GM19025 (cell line): ENCODE data around the gene WHRN.

Experiments used
- ATAC-seq: cut with Tn5 transposase; IDR thresholded peaks from one replicate; pipeline ENCODE4 v1.9.1; 2021; ENCODE audit warnings: mild to moderate bottlenecking, low read depth, moderate library complexity; ENCODE audit not compliant: unreplicated experiment

The WHRN gene

GRCh38 chr9:114474425-114474824 is 30.8 kb downstream of the WHRN start:
- no peak for ATAC-seq

- no peak for ATAC-seq
These were observed 31.8 kb downstream of the WHRN start for GRCh38 chr9:114473447-114473801.

GRCh38 chr9:114472765-114473446 is 32.4 kb downstream of the WHRN start:
- ATAC-seq, result no peak

DNA sequence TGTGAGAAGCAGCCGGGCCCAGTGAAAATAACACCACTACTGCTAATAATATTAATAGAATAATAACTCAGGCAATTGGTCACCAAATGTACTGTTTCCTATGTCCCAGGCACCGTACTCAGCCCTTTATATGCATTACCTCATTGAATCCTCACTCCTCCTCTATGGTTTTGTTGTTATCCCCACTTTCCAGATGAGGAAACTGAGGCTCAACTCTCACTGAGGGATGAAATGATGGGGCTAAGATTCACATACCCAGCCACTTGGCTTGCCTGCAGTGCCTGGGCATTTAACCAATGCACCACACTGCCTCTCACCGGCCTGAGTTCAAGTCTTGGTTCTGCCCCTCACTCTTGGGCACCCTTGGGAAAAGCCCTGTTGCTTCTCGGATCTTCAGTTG is 34.1 kb downstream of the WHRN start:
- ATAC-seq, result no peak

DNA sequence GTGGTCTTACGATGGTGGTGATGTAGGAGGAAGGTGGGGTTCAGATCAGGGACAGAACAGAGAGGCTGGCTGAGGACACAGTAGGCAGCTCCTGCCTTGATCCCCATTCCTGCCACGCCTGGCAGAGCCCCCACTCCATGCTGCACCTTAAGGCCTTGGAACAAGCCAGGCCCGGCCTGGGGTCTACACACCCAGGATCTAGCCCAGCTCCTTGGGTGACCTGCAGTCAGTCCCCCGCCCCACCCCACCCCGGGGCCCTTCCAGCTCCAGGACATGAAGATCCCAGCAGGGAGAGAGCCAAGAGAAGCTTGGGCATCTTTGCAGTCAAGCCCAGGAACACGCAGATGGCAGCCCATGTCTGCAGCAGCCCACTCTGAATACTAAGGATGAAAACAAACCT is 34.7 kb downstream of the WHRN start:
- no peak for ATAC-seq

GRCh38 chr9:114470121-114470520 is 35.2 kb downstream of the WHRN start:
- ATAC-seq, result no peak

- ATAC-seq, result no peak
These were observed 36.0 kb downstream of the WHRN start for GRCh38 chr9:114469091-114469853.

GRCh38 chr9:114467910-114468309 is 37.4 kb downstream of the WHRN start:
- no peak for ATAC-seq

DNA sequence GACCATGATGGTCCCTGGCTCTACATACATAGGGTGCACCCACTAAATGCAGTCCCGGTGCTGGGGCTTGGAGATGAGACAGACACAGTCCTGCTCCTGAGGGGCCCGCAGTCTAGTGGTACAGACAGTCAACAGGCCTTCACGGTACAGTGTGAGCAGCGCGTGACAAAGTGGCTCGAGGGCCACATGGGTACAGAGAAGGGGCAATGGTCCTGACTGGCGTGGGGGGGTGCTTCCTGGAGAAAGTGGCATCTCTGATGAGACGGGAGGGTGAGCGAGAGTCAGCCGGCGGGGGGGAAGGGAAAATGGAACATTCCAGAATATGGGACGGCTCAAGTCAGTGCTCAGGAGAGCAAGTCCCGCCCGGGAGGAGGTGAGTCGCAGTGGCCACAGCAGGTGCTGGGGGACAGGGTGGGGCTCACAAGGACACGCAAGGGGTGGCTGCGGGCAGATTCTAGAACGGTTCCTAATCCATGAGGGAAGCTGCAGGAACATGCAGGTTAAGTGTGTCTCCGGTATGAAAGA is 38.0 kb downstream of the WHRN start:
- ATAC-seq, result no peak

DNA sequence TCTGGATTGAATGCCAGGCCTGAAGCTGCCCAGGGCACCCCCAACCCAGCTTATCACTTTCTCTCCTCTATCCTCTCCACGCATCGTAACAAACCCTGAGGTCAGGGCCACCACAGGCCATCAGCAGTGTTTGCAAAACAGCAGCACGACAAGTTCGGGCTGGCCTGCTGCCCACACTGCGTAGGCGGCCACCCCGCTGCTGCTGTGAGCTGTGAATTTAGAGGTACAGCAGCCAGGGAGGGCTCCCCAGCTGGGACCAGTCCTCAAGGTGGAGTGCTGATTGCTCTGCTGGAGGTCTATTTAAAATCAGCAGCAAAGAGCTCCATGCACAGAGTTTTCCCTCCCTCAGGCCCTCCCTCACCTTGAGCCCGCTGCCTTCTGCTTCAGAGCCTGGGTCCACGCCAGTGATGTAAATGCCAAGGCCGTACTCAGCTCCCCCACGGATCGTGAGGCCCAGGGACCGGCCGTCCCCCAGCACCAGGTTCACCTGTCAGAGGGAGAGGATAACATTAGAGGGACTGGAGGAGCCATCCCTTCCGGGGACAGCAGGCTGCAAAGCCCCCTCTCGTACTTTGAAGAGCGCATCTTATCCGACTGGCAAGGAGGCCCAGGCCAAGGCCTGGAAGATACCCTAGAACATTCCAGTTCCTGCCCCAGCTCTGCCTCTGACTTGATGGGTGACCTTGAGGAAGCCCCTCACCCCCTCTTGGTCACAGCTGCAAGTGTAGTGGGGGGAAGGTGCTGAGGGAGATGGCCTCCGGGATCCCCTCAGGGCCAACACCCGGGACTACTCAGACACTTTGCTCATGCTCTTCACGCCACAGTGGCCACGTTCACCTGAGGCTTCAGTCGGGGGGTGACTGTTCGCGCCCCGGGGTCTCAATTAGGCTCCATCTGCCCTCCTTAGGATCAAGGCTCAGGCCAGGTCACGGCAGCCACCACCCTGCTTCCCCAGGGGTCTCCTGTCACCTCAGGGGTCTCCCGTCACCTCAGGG is 39.1 kb downstream of the WHRN start:
- ATAC-seq, result no peak

DNA sequence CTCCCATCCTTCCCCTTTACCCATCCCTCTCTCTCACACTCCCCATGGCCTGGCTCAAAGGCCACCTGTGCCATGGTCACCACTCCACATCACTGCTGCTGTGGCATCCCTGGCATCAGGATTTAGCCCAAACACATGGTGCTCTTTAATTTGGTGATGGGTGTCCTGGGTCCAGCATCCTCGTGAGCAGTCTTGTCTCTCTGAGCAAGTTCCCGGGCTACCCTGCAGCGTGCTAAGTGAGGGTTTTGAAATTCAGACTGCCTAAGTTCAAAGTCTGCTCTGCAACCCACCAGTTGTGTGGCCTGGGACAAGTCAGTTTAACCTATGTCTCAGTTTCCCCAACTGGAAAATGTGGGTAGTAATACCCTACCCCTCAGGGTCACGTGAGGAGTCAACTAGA is 39.9 kb downstream of the WHRN start:
- ATAC-seq, result no peak

- no peak for ATAC-seq
These were observed 40.8 kb downstream of the WHRN start for GRCh38 chr9:114464281-114465051.

DNA sequence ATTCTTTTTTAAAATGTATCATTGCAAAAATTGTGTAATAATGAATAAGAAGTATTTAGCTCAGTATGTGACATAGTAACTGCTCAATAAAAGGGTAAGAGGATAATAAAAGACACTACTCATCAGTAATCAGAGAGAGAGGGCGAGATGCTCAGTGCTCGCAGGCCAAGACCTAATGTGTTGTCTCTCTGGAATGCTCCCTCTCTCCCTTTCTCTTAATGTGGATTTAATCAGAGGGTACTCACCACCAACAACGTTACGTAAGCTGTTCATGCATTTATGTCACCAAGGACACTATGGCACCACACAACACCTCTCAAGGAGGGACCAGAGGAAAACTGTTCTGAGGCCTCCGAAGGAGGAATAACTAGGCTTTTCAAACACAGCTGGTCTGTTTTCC is 42.5 kb downstream of the WHRN start:
- no peak for ATAC-seq

DNA sequence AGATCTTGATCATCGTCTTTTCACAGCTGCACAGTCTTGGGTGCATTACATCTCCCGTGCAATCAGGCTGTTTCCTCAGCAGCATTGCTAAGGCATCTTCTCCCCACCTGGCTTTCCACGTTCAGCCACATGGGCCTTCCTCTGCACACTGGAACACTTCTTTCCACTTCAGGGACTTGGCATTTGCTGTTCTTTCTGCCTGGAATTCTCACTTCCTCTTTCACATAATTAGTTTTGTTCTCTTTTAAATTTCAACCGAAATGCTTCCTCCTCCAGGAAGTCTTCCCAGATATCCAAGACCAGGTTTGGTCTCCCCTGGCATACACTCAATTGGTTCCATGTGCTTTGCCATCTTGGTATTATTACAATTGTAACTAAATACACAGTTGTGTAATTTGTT is 43.8 kb downstream of the WHRN start:
- ATAC-seq, result no peak

- ATAC-seq, result no peak
These were observed 44.6 kb downstream of the WHRN start for GRCh38 chr9:114460513-114461199.

DNA sequence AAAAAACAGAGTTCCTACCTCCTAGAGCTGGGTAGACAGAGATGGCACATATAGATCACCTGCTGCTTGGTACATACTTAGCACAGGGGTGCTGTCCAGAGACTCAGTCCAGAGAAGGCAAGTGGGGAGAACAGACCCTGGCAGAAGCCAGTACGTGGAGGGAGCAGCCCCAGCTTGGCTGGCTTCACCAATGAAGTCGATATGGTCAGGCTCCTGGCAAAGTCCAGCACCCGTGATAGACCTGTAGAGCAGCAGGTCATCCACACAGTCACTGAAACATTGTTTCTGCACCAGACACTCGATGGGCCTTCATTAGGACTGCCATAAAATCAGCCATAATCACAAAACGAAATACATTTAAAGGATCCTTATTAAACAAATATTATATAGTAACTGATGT is 45.8 kb downstream of the WHRN start:
- ATAC-seq, result no peak

DNA sequence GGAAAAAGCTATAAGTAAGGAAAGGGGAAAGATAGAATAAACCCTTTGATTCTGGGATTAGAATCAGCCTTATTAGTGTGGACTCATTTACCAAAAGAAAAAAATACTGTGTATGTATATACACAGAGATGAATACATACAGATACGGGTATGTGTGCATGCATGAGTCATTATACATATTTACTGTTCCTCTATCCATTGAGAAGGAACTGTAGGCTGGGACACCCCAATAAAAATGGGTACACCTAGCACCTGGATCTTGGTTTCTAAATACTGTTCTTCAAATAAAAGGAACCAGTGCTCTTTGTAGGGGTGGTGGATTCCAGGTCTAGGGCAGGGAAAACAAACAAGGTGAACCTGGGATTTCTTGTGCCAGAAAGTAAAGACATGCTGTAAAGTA is 48.3 kb downstream of the WHRN start:
- ATAC-seq, result no peak

GRCh38 chr9:114454652-114455051 is 50.6 kb downstream of the WHRN start:
- ATAC-seq, result no peak
